Sigmoid colon (tissue), 4 donors: Measurements from ENCODE around the gene NYNRIN.

ENCODE experiments used
- EP300 ChIP-seq, 4 donors: sonication (generic); formaldehyde crosslinking; IDR thresholded peaks; one replicate each; pipeline ENCODE4 v1.6.1; 2017; ENCODE audit warnings: antibody characterized with exemption in 4 of 4
- POLR2A ChIP-seq, 2 donors: fragments of 450-650 bp; IDR thresholded peaks; one replicate each; pipeline ENCODE4 v1.6.1; 2016; ENCODE audit warnings: antibody characterized with exemption in 2 of 2, mild to moderate bottlenecking in 2 of 2, moderate library complexity in 2 of 2
- POLR2AphosphoS5 ChIP-seq, 4 donors: sonication (generic); formaldehyde crosslinking; IDR thresholded peaks; one replicate each; pipeline ENCODE4 v1.6.1; 2017; ENCODE audit warnings: antibody characterized with exemption in 4 of 4
- TF ChIP-seq, protein P1 (sequence below), 4 experiments: fragments of 450-650 bp in 3 of 4; fragments of 200-600 bp in 1 of 4; IDR thresholded peaks; one replicate each; pipeline ENCODE4 v1.5.1; 2016 to 2019; ENCODE audit warnings: antibody characterized with exemption in 4 of 4, mild to moderate bottlenecking in 3 of 4, moderate library complexity in 2 of 4

- TF ChIP-seq, protein P1, sequence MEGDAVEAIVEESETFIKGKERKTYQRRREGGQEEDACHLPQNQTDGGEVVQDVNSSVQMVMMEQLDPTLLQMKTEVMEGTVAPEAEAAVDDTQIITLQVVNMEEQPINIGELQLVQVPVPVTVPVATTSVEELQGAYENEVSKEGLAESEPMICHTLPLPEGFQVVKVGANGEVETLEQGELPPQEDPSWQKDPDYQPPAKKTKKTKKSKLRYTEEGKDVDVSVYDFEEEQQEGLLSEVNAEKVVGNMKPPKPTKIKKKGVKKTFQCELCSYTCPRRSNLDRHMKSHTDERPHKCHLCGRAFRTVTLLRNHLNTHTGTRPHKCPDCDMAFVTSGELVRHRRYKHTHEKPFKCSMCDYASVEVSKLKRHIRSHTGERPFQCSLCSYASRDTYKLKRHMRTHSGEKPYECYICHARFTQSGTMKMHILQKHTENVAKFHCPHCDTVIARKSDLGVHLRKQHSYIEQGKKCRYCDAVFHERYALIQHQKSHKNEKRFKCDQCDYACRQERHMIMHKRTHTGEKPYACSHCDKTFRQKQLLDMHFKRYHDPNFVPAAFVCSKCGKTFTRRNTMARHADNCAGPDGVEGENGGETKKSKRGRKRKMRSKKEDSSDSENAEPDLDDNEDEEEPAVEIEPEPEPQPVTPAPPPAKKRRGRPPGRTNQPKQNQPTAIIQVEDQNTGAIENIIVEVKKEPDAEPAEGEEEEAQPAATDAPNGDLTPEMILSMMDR (IDR thresholded peaks at IDR 0.05) = no peak
- TF ChIP-seq POLR2AphosphoS5 (IDR thresholded peaks at IDR 0.05) = no peak
- no peak for TF ChIP-seq EP300 (IDR thresholded peaks at IDR 0.05)
- TF ChIP-seq POLR2A (IDR thresholded peaks at IDR 0.05) = no peak
Measured at GRCh38 chr14:24437736-24438067, 38.9 kb downstream of the NYNRIN start.
